HG03342 (cell line): ENCODE data around the gene SIX2.

Experiments
- ATAC-seq: cut with Tn5 transposase; IDR thresholded peaks from one replicate; pipeline ENCODE4 v1.9.1; 2021; ENCODE audit warnings: mild to moderate bottlenecking, moderate library complexity; ENCODE audit not compliant: unreplicated experiment

SIX2 gene

GRCh38 chr2:45024097-45024496 is 14.8 kb upstream of the SIX2 start:
- ATAC-seq: no peak

- ATAC-seq: no peak
Observed at GRCh38 chr2:45020439-45020838, 11.2 kb upstream of the SIX2 start.

GRCh38 chr2:45018023-45018422 is 8.8 kb upstream of the SIX2 start:
- no peak for ATAC-seq

GRCh38 chr2:45014831-45015230 is 5.6 kb upstream of the SIX2 start:
- ATAC-seq: no peak

GRCh38 chr2:45014016-45014702 is 4.9 kb upstream of the SIX2 start:
- no peak for ATAC-seq

GRCh38 chr2:45013229-45014015 is 4.2 kb upstream of the SIX2 start:
- ATAC-seq: no peak

GRCh38 chr2:45012733-45013132 is 3.5 kb upstream of the SIX2 start:
- ATAC-seq: no peak

- no peak for ATAC-seq
Observed at GRCh38 chr2:45011621-45012602, 2.7 kb upstream of the SIX2 start.

GRCh38 chr2:45011121-45011520 is 1.9 kb upstream of the SIX2 start:
- ATAC-seq: no peak

GRCh38 chr2:45010702-45011012 is 1.4 kb upstream of the SIX2 start:
- ATAC-seq: no peak

- ATAC-seq: no peak
Observed at GRCh38 chr2:45009928-45010701, 863 bp upstream of the SIX2 start.

- no peak for ATAC-seq
Observed at GRCh38 chr2:45008296-45009129, 739 bp downstream of the SIX2 start.

GRCh38 chr2:45007961-45008295 is 1.3 kb downstream of the SIX2 start:
- no peak for ATAC-seq

- no peak for ATAC-seq
Observed at GRCh38 chr2:45006942-45007287, 2.3 kb downstream of the SIX2 start.

- no peak for ATAC-seq
Observed at GRCh38 chr2:45006041-45006941, 3.0 kb downstream of the SIX2 start.

GRCh38 chr2:45005261-45006002 is 3.8 kb downstream of the SIX2 start:
- ATAC-seq: no peak

- no peak for ATAC-seq
Observed at GRCh38 chr2:45004562-45005191, 4.6 kb downstream of the SIX2 start.
